A172 (cell line): Measurements from ENCODE around the gene ANK3. TPM values are rescaled to one million over a fixed set of nuclear protein-coding genes. Genes with fewer than 3 reads are reported as not detected.

Experiments
- DNase-seq: peaks from one replicate; pipeline ENCODE4 v3.0.0-alpha.2; 2015; ENCODE audit warnings: low spot score
- total RNA-seq: library from RNA; depleted of rRNA; stranded (reverse); fragments of >200 nt; shearing (Covaris generic); gene quantifications from 2 replicates; pipeline ENCODE4 v1.2.3, GENCODE V29; 2014

Gene ANK3
- total RNA-seq, 1 experiment from 2014 or later = 9.0 TPM

DNA sequence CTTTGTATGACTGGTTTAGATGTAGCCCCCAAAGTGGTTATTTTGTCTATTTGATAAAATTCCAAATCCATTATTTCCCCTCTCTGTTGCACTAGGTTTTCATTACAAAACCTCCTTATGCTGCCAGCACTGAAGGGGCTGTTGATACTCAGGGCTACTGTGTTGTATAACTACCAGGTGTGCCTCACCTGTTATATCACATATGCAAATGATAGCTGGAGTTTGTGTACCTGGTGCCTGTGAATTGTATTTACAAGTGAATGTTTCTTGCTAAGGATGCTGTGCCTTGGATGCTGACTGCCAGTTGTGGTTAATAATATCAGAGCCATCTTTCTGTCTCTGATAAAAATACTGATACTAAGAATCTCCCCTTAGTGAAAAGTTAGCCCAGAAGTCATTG lies 398.6 kb downstream of the ANK3 start:
- no peak for DNase-seq

DNA sequence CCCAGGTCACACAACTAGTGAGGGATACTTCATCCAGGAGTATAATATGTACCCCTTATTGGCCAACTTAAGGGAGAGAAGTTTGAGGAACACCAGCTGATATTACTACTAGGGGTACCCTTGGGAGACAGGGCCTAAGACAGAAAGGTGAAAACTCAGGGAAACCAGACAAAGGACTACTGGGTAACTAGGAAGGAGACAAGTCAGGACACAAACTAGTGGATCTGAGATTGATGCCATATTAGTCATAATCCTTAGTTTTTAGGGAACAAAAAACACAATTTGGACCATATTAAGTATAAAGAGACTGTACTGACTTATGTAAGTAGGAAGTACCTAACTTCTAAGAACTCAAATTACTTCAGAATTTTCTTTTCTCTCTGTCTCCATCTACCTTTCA lies 404.0 kb downstream of the ANK3 start:
- DNase-seq = no peak

DNA sequence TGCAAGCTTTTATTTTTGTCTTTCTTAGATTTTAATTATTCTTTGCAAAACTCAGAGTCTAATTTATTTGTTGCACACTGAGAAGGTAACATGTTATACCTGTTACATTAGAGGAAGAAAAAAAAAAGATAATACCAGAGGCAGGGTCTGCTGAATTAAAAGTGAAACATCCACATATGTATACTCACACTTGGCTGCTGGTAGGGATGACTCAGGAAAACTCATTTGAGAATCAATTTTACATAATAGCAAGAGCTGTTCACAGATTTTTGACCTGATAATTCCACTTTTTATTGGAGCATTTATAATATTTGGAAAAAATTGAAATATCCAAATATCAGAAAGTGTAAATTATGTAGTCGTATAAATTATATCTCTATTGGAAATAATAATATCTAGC lies 405.3 kb downstream of the ANK3 start:
- no peak for DNase-seq

DNA sequence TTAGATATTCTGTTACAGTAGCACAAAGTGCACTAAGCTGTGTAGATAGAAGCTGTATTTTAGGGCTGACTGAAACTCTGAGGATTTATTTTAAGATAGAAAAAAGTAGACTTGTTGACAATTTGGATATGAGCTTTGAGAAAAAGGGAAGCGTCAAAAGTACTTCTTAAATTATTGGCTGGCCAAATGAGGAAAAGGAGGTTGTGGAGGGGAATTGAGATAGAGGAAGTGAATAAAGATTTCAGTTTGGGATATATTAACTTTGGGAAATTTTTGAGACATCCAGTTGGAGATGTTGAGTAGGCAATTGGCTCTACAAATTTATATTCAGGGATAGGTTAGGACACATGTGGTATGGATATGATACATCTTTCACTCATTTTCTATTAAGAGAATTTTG lies 409.3 kb downstream of the ANK3 start:
- DNase-seq = no peak

DNA sequence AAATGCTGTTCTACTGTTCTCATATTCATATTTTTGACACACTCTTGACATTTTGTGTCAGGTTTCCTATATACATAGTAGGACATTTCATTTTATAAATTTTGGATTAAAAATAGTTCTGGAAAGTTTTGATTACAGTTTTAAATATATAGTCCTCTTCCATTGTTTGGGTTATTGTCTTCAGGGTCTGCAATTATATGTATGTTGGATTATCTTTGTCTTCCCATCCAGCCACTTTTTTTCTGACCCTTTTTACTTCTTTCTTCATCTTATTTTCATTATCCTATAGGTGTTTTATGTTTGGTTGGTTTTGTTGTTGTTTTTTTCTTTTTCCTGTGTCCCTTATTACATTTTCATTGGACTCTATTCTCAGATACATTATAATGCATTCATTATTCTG lies 412.2 kb downstream of the ANK3 start:
- DNase-seq = no peak

DNA sequence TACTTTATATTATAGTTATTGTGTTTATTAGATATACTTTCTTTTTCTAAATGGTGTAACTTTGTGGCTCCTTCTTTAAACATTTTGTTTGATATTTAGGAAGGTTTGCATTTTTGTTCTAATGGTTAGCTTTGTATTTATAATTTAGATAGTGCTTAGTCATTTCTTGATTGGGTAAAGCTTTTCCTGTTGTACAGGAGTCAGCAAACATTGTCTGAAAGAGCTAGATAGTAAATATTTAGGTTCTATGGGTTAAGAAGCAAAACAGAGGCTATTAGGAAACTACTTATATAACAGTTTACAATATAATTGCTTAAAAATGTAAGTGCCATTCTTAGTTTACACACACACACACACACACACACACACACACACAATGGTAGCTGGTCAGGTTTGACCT lies 412.8 kb downstream of the ANK3 start:
- DNase-seq = no peak
